Brain pericyte (primary cell): ENCODE measurements around the gene MAPKBP1.
"Not testable (repeated sequence)": the region's sequence is repeated elsewhere in the genome, so short reads cannot be mapped to it uniquely, and the experiment has no call there.

Experiments used
- DNase-seq: peaks from one replicate; pipeline ENCODE4 v3.0.0-alpha.2; 2012; ENCODE audit warnings: low read depth, low spot score

Gene MAPKBP1, protein sequence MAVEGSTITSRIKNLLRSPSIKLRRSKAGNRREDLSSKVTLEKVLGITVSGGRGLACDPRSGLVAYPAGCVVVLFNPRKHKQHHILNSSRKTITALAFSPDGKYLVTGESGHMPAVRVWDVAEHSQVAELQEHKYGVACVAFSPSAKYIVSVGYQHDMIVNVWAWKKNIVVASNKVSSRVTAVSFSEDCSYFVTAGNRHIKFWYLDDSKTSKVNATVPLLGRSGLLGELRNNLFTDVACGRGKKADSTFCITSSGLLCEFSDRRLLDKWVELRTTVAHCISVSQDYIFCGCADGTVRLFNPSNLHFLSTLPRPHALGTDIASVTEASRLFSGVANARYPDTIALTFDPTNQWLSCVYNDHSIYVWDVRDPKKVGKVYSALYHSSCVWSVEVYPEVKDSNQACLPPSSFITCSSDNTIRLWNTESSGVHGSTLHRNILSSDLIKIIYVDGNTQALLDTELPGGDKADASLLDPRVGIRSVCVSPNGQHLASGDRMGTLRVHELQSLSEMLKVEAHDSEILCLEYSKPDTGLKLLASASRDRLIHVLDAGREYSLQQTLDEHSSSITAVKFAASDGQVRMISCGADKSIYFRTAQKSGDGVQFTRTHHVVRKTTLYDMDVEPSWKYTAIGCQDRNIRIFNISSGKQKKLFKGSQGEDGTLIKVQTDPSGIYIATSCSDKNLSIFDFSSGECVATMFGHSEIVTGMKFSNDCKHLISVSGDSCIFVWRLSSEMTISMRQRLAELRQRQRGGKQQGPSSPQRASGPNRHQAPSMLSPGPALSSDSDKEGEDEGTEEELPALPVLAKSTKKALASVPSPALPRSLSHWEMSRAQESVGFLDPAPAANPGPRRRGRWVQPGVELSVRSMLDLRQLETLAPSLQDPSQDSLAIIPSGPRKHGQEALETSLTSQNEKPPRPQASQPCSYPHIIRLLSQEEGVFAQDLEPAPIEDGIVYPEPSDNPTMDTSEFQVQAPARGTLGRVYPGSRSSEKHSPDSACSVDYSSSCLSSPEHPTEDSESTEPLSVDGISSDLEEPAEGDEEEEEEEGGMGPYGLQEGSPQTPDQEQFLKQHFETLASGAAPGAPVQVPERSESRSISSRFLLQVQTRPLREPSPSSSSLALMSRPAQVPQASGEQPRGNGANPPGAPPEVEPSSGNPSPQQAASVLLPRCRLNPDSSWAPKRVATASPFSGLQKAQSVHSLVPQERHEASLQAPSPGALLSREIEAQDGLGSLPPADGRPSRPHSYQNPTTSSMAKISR (N-terminal part only)

DNA sequence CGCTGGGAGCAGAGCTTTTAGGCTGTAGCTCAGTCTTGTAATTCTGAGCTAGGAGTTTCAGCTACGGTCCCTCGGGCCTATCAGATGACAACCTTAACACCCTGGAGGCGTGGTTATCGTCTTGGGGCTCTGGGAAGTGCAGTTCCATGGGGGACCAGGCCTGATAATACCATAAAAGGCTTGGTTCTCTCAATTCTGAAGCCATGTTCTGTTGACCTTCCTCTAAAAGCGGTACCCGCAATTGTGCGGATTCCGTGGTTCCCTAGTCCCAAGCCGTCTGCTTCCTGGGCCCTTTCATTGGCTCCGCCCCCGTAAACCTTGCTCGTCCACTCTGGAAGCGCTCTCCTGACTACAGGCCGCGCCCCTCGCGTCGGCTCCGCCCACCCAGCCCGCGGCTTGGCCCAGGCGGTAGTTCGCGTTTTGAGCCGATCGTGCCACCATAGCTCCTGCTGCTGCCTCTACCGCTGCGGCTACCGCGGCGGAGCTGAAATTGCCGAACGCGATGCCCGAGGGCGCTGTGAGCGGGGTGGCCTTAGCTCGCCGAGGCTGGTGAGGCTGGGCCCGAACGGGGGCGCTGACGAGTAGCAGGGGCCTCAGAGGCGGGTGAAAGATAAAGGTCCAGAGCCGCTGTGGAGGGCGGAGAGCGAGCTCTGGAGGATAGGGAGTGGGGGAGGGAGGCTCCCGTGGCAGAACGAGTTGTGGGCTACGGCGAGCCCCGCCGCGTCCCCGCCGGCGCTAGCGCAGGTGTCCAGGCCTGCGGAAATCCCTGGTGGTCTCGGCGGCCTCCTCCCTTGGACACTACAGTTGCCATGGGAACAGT is at the start of gene MAPKBP1:
TSS of gene MAPKBP1 (plus strand) at position 423 of the 820 bp plus-strand sequence. CDS start 792 bp downstream, outside the sequence.
- peak; percentile 99 for DNase-seq

DNA sequence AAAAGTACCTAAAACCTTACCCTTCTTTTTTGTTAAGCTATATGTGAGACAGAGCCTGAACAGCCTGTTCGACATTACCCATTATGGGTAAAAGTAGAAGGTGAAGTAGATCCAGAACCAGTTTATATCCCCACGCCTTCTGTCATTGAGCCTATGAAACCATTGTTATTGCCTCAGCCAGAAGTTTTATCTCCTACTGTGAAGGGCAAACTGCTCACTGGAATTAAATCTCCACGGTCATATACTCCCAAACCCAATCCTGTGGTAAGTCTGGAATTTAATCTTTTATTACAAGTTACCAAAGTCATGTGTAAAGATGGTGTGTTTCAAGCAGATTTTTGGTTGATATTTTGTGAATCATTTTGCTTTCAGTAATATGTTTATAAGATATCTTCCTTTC is 47.1 kb upstream of the MAPKBP1 start:
- no peak for DNase-seq

DNA sequence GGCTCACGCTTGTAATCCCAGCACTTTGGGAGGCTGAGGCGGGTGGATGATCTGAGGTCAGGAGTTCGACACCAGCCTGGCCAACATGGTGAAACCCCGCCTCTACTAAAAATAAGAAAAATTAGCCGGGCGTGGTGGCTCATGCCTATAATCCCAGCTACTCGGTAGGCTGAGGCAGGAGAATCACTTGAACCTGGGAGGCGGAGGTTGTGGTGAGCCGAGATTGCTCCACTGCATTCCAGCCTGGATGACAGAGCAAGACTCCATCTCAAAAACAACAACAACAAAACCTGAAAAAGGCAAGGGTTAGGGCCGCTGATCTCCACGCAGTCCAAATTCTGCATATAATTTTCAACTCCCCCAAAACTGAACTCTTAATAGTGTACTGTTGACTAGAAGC is 46.2 kb upstream of the MAPKBP1 start:
- not testable (repeated sequence) for DNase-seq

DNA sequence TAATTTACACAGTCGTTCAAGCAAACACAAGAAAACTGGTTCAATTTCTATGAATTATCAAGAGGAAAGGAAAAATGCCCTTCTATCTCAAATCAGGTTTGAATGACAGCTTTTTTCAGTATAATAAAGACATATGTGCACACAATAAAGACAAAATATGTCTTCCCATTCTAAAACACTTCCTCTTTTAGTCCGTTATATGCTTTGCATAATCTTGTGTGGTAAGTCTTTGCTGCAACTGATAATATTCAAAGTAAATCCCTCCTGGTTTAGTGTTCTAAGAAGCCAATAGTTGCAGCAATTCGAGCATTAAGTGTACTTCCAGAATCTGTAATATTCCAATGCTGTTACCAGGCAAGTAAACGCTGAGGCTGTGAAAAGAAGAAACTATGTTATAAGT is 43.7 kb upstream of the MAPKBP1 start:
- DNase-seq = no peak

DNA sequence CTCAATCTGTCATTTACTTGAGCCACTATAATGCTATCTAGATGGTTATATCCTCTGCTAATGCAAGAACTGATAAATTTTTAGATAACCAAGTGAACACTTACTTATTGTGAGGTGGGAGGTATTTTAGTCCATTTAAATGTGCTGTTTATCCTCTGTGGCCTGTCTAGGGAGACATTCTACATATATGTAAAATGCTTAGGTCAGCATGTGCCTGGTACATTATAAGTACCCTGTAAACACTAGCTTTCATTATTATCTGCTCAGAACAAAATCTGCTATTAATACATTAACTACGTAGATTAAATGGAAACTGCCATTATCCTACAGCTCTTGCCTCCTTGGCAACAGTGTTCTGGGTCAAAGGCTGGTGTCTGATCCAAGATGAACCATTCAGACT is 41.8 kb upstream of the MAPKBP1 start:
- DNase-seq = no peak

DNA sequence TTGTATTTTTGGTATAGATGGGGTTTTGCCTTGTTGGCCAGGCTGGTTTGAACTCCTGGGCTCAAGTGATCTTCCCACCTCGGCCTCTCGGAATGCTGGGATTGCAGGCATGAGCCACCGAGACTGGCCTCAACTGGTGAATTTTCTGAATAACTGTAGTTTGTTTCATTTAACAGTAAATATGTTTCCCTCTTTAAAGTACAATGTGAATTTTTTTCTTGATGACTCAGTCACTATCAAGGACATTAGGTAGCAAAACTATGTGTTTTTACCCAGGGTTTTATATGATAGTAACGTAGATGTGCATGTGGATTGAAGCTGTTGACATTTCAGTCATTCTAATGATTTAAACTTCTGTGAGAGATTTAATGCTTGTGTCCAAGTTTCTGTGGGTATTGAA is 40.2 kb upstream of the MAPKBP1 start:
- DNase-seq = no peak

DNA sequence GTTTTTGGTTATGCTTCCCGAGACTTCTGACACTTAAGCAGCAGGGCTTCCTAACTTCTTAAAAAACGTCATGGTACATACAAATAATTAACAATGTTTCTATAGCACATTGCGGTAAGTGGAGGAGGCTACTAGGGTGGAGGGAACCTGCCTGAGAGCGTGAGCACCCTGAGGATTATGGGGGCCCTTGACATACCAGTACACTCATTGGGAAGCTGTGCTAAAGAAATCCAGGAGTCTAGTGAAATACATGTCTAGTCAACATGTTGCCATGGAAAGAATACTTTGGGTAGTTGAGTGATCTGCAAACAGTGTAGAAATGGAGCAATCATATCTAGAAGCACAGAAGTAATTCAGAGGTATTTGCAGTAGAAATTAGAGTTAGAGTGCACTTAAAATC is 39.2 kb upstream of the MAPKBP1 start:
- no peak for DNase-seq

DNA sequence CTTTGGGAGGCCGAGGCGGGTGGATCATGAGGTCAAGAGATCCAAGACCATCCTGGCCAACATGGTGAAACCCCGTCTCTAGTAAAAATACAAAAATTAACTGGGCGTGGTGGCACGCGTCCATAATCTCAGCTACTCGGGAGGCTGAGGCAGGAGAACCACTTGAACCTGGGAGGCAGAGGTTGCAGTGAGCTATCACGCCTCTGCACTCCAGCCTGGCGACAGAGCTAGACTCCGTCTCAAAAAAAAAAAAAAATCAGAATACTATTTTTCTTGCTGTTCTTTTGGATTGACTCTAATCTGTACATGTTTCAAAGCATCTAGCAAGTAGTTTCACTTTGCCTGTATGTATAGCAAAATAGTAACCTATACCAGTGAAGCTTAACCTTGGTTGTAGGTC is 38.8 kb upstream of the MAPKBP1 start:
- not testable (repeated sequence) for DNase-seq

DNA sequence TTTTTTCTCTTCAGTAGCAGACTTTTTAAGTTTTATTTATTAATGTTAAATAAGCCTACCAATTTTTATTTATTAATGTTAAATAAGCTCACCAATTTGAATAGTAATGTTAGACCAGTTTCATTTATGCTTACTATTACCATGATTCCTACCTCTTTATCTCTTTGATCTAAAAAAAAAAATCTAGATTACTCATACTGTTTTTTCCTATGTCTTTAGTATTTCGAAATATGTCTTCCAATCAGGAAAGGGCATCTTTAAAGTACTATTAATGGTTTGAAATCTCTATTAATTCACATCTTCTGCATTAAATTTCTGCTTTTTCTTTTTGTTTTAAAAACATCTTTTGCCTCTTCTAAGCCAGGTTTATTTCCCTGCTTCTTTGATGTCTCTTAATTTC is 27.5 kb upstream of the MAPKBP1 start:
- DNase-seq = no peak

DNA sequence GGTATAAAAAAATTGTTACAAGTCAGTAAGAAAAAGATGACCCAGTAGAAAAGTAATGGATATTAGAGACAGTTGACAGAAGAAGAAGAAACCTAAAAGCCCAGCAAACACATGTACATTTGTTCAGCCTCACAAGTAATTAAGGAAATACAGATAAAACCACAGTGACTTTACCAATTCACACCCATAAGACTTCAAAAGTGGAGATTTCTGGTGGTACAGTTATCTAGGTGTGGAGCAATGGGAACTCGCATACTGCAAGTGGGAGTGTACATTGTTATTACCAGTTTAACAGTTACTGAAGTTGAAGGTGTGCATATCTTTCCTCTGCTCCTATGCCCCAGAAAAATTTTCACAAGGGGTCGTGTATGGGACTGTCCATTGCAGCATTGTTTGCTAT is 18.1 kb upstream of the MAPKBP1 start:
- no peak for DNase-seq

DNA sequence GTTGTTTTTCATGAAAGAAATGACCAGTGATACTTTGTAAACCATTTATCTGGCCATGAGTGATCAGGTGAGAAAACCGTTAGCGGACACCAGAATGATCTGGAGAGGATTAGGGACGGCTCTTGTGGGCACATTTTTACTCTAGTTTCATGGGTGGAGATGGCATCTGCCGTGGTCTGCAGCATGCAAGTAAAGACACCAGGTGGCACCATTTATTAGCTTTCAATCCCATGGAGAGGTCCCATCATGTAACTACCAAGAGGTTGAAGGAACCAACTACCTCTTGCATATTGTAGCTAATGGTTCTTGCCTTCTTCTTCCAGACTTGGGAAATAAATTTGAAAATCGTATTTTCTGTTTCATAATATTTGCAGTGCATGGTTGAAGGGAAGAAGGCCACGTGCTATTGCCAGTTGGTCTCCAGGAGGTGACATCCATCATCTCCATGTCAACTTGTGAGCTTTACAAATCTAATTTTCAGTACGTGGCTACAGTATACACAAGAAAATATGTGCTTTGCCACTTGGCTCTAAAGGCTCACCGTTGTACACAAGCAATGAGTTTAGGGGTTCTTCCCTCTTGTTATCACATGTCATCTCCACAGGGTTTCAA is 1.5 kb upstream of the MAPKBP1 start:
- DNase-seq = no peak

DNA sequence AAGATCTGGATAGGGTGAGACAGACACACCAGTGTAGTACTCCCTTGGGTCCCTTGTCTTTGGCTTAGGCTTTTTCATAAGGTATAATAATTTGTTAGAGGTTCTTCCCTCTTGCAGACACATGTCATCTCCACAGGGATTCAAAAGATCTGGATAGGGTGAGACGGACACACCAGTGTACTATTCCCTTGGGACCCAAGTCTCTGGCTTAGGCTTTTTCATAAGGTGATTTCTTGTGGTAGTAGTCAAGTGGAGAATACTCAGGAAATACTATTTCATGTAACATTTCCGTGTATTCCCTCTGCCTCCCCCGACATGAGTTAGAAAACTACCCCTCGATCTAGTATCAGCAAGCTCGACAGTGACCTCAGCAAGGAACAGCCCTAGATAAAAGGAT is 954 bp upstream of the MAPKBP1 start:
- DNase-seq = no peak

DNA sequence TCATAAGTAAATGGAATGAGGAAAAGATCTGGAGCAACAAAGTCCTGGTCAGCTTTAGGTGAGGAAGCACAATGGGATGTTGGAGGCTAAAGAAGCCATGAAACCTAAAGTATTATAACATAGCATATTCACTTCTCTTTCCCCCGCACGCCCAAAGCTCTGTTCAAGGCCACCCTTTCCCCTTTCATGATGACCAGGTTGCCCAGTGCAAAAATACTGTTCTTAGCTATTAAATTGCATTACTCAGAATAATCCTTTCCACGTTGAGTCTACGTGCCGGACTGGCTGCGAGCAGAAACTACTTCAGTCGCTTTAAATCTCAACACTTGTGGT is 589 bp upstream of the MAPKBP1 start:
- DNase-seq = no peak

DNA sequence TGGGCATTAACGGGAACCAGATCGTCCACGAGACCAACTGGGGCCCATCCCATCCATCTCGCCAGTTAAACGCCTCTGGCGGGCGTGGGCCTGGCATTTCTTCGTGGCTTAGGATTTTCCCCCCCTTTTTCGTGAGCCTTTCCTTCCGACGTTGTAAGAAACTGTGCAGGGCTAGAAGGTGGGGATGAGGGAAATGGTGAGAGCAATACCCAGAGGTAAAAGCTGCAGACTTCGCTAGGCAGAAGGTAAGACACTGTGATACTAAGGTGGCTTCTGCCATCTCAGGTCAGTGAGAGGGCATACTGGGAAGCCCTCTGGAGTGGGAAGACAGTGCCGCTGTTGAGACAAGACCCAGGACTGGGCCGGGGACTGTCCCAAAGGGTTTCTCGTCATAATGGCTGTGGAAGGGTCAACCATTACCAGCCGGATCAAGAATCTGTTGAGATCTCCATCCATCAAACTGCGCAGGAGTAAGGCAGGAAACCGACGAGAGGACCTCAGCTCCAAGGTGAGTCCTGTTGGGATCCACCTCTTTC is 666 bp downstream of the MAPKBP1 start:
- no peak for DNase-seq

DNA sequence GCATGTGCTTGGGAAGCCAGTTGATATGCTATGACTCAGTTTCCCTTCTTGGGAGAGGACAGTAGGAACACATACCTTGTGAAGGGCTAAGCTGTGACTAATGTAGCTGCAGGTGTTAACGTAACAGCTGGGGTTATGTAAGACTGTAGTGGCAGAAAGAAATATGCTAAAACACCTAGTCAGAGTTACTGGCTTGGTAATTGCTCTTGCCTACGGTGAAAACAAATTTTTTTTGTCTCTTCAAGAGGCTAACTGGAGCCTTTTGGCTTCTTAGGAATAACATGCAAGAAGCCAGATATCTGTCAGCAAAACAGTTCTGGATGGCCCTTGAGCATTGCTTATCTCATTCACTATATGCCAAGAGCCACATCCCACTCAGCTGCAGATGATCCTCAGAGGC is 1.4 kb downstream of the MAPKBP1 start:
- no peak for DNase-seq

DNA sequence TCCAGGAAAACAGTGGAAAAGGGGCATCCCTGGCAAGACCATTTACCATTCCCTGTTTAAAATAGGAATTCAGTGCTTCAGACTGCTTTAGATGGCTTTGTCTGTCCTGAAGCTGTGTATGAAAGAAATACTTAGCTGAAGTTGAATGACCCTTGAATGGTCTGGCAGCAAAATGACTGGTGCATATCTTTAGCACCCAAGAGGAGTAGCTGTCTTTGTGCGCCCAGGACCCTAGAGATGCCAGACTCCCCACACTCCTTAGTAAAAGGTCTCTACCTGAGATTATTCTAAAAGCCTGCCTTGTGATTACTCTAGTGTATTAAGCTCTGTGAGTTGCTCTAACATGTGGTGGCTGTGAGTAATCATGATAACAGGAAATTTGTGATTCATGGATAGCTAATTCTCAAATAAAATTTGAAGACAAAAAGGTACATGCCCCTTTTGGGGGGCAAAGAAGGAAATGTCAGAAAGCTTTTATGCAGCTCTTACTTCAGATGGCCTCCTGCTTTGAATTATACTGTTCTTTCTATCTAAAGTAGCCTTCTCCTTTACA is 3.2 kb downstream of the MAPKBP1 start:
- no peak for DNase-seq

DNA sequence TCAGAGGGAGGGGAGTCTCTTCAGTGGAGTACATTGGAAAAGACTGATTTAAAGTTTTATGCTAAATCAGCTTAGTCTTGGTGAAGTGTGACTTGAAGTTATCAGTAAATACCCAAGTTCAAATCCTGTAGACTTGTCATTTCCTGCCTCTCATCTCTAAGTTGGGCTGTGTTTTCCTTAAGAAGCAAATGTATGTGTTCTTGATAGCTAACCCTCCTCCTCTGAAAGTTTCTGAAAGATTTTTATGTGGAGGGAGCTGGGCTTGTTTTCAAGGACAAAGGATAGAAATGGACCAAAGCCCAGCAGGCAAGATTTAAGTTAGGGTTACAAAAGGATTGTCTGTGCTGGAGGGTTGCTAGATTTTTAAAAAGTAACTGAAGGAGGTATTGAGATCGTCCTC is 4.2 kb downstream of the MAPKBP1 start:
- DNase-seq = no peak

DNA sequence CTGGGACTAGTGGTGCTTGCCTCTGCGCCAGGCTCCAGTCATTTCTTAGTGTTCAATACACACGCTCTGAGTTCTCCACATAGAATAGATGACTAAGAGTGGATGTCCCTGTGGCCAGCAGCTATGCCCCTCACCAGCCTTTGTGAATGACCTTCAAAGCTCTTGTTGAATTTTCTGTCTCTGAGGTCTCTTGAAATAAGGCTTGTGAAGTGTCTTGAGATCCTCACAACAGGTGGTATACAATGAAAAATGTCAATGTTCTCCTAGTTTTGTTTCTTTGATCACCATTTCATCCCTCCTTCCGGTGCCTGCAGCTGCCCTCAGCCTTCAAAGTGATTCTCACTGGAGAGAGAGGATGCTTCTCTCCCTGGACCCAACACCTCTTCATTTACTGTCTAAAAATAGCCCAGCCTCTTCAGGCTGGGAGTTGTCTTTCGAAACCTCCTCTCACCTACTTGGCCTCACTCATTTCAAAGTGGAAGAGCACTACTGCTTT is 5.4 kb downstream of the MAPKBP1 start:
- no peak for DNase-seq

DNA sequence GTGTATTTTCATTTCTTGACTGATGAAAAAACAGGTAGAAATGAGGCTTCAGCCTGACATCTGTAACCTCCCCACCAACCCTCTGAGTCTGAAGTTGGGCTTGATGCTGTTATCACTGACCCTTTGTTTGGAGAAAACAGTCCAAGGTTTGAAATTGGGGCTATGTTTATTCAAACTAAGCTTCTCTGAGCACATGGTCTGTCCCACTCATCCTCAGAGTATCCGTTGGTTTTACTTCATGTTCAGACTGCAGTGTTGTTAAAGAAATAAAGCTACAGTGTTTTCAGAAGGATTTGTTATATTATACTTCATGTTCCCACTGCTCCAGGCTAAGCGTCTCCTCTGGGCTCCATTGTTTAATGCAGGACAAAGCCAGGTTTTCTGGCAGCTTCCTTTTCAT is 6.0 kb downstream of the MAPKBP1 start:
- DNase-seq = no peak

DNA sequence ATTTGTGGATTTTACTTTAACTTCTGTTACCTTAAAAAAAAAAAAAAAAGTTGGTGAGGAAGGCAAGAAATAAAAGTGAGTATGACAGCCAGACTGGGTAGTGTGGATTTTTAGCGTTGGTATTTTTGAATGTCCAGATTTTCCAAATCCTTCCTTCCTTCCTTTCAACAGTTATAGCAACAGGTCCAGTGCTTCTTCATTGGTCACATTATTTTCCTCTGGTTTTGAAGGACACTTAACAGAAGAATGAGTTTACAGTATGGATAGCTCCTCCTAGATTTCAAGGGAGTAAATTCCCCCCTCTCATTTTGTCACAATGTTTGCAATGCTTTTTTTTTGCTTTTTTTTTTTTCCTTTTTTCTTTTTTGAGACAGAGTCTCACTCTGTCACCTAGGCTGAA is 6.4 kb downstream of the MAPKBP1 start:
- DNase-seq = no peak
